Muscle of arm (tissue), 12 donors: ENCODE measurements around the gene HDAC10. TPM values are rescaled to one million over a fixed set of nuclear protein-coding genes. Genes with fewer than 3 reads are reported as not detected.
"Not testable (repeated sequence)": the region's sequence is repeated elsewhere in the genome, so short reads cannot be mapped to it uniquely, and the experiment has no call there.

ENCODE experiments used
- DNase-seq: peaks from one replicate; pipeline ENCODE4 v3.0.0-alpha.2; 2013
- polyA plus RNA-seq, 12 donors: library from polyadenylated mRNA; unstranded; fragments of 120-200 nt; gene quantifications; one replicate each; pipeline ENCODE4 v1.2.1, GENCODE V29; 2013; ENCODE audit not compliant: insufficient read length in 12 of 12

Gene HDAC10
- polyA plus RNA-seq, 12 donors, result 10.6 to 40.6 (median 13.2) TPM; not detected in 1

DNA sequence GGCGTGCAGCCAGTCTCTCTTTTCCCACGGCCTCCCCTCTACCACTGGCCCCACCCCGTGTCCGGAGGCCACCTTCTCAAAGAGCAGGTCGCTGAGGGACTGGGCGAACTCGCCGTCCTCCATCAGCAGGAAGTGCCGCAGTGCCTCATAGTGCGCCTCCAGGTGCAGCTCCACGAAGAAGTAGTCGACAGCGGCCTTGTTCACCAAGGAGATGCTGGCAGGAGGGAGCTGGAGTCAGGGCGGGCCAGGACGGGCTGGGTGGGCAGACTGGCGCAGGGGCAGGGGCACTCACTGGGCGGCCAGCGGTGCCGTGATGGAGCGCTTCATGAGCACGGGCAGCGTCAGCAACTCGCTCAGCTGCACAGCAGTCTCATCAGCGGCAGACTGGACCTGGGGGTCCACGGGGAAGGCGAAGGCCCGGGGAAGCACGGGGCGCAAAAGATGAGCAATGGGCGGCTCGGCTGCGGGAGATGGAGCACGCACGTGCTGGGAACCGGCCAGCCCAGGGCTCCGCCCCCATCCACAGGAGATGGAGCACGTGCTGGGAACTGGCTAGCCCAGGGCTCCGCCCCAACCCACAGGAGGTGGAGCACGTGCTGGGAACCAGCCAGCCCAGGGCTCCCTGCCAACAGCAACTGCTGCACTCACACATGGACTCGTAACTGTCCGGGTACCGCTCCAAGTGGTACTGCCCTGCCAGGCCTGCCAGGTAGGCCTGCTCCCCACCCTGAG, 31.9 kb downstream of the HDAC10 start:
- DNase-seq, result peak; percentile 65

DNA sequence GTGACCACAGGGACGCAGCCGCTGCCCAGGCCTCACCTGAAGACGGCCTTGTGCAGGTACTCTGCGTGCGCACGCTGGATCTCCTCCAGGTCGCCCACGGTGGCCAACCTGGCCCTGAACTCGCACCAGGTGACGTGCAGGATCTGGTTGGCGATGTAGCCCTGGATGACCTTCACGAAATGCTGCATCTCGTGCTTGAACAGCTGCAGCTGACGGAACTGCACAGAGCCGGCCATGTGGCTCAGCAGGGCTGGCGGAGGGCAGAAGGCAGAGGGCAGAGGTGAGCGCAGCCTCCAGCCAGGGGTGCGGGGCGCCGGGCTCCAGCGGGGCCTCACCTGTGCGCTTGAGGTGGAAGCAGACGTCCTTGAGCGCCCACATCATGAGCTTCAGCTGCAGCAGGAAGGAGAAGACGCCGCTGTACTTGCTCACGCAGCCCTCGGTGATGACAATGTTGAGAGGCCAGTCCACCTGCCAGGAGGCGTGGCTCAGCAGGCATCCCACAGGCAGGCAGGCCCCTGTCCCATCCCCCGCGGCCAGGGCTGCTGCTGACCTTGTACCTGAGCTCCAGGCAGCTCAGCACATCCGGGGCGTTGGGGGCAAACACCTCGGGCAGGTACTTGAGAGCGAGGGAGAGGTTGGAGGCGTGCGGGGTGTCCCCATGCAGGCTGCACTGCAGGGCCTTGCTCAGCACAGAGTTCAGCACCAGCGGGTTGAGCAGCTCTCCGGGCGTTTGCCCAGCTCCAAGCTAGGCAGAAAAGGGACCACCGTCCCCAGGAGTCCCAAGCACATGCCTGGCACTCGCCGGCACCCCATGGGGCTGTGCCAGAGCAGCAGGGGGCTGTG, 32.7 kb downstream of the HDAC10 start:
- DNase-seq, result no peak

DNA sequence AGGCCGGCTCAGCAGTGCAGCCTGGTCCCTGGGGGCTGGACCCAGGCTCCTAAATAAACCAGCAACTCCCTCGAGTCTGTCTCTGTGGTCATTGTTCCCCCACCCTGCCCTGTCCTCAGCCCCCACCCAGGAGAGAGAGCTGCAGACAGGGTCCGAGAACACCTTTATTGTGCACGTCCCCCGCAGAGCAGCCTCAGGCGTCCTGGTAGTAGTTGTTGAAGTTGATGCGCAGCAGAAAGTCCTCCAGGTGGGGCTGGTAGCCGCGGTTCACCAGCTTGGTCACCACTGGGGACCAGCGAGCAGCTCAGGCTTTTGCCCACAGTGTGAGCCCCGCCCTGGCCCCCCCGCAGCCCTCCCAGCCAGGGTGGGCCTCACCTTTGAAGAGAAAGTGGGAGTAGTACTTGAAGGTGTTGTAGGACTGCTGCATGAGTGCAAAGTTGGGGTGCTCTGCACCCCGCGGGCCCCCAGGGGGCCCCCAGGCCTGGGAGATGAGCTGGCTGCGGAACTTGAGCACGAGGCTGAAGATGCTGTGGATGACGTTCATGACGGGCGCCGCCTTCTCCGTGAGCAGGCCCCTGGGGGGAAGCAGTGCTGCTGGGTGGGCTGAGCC, 33.4 kb downstream of the HDAC10 start:
- DNase-seq, result no peak

DNA sequence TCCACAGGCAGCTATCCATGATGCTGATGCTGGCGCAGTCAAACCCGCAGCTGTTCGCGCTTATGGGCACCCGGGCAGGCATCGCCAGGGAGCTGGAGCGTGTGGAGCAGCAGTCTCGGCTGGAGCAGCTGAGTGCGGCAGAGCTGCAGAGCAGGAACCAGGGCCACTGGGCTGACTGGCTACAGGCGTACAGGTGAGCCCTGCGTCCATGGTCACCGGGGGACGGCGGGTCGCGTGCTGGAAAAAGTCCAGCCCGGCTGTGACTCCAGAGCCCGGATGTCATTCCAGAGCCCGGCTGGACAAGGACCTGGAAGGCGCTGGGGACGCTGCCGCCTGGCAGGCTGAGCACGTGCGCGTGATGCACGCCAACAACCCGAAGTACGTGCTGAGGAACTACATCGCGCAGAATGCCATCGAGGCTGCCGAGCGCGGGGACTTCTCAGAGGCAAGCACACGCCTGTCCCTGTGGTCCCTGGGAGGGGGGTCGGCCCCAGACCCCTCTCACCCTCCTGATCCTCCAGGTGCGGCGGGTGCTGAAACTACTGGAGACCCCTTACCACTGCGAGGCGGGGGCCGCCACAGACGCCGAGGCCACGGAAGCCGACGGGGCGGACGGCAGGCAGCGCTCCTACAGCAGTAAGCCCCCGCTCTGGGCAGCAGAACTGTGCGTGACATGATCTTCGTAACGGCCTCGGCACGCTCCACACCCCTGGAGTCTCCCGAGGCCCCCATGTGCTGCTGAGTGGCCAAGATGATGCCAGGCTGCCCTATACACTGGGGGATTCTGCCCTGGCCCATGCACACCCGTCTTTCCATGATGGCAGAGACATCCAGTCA, 34.2 kb downstream of the HDAC10 start:
- no peak for DNase-seq

DNA sequence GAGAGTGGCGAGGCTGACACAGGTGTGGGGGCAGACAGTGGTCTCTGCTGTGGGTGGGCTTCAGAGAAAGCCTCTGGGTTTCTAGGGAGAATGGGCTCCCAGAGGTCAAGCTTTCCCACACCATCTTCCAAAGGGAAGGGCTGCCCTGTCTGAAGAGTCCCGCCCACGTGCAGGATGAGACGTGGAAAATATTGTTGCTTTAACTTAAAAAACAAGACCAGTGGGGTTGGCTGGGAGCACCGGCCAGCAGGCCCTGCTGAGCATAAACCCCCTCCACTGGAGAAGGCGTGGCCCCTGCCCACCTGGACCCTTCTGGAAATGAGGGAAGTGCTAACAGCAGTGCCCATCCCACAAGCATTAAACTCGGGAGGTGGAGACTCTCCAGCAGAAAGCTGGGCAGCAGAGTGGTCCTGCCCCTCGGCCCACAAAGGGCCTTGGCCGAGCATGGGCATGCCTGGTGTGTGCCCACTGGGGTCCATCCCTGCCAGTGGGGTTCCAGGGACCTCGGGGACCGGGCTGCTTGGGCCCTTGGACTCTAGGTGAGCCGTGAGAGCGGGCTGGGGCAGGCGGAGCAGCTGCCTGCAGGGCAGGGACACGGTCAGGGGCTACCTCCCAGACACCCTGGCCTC, 34.9 kb downstream of the HDAC10 start:
- no peak for DNase-seq

DNA sequence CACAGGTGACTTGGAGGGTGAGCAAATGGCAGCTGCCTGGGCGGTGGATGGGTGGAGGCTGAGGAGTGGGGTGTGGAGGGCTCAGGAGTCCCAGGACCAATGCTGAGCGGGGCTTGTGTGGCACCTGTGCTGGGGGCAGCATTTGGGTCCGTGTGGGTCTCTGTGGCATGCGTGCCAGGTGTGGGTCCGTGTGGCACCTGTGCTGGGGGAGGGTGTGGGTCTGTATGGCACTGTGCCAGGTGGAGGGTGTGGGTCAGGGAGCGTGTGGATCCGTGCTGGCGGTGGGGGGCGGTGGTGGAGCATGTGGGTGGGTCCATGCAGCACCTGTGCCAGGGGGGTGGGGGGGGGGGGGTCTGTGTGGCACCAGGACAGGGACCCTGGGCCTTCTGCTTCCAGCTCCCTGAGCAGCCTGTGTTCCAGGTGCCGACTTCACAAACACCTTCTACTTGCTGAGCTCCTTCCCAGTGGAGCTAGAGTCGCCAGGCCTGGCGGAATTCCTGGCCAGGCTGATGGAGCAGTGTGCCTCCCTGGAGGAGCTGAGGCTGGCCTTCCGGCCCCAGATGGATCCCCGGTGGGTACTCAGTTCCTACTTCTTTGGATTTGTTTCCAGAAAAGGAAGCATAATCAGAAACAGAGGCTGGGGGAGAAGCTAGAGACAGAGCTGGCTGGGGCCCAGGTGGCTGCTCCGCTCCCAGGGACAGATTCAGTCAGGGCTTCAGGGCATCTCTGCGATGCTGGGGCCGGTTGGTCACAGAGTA, 35.6 kb downstream of the HDAC10 start:
- no peak for DNase-seq

DNA sequence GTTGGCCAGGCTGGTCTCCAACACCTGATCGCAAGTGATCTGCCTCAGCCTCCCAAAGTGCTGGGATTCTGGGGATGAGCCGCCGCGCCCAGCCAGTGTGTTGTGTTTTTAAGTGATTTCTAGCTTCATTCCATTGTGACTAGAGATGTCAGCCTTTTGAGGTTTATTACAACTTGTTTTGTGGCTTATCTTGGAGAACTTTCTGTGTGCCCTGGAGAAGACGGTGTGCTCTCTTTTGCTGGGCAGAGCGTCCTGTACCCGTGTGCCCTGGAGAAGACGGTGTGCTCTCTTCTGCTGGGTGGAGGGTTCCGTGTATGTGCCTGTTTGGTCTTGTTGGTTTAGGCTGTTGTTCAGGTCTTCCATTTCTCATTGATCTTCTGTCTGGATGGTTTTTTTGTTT, 37.8 kb downstream of the HDAC10 start:
- DNase-seq, result no peak

DNA sequence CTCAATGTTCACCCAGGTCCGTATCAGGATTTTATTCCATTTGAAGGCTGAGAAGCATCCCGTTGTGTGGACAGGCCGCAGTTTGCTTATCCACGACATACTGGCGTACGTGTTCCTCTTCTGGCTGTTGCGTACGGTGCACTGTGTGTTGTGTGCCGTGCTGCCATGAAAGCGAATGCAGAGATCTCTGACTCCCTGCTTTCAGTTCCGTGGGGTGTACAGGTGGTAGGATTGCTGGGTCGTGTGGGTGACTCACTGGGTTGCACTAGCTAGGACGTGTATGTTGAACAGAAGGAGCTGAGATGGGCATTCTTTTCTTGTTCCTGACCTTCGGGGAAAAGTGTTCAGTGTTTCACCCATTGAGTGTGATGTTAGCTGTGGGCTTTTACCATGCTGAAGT, 39.9 kb downstream of the HDAC10 start:
- no peak for DNase-seq

DNA sequence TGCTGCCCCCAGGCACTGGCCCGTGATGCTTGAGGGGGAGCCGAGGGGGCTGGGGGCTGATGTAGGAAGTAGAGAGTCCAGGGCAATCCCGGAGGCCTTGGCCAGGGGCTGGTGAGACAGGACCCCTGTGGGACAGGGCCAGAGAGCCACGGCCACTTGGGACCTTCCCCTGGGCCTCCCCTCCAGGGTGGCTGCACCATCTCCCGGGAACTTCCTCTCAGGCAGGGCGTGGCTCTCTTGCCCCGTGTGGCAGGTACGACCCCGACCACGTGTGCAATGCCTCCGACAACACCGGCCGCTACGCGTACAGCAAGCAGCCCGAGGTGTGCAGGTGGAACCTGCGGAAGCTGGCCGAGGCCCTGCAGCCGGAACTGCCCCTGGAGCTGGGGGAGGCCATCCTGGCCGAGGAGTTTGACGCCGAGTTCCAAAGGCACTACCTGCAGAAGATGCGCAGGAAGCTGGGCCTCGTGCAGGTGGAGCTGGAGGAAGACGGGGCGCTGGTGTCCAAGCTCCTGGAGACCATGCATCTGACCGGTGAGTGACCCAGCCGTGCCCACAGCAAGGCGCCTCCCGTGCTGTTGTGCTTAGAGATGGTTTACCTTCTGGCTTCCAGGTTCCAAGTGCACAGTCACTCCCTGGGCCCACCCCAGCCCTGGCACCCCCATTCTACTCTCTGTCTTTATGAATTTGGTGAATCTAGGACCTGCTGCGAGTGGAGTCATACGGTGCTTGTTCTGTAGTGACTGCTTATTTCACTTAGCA, 40.5 kb downstream of the HDAC10 start:
- no peak for DNase-seq

DNA sequence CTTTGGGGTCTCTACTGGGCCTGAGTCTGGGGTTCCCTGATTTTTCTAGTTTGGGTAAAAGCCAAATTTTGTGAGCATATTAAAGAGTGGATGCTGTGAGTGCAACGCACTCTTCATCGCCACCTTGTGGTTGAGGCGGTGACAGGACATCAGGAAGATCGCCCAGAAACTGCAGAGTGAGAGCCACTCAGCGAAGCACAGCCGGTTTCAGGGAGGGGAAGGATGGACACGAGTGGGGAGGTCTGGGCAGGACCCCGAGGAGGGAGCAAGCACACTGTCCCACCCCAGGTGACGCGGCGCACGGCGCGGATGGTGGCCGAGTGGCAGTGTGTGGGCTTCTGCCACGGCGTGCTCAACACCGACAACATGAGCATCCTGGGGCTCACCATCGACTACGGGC, 41.2 kb downstream of the HDAC10 start:
- peak; percentile 67 for DNase-seq

DNA sequence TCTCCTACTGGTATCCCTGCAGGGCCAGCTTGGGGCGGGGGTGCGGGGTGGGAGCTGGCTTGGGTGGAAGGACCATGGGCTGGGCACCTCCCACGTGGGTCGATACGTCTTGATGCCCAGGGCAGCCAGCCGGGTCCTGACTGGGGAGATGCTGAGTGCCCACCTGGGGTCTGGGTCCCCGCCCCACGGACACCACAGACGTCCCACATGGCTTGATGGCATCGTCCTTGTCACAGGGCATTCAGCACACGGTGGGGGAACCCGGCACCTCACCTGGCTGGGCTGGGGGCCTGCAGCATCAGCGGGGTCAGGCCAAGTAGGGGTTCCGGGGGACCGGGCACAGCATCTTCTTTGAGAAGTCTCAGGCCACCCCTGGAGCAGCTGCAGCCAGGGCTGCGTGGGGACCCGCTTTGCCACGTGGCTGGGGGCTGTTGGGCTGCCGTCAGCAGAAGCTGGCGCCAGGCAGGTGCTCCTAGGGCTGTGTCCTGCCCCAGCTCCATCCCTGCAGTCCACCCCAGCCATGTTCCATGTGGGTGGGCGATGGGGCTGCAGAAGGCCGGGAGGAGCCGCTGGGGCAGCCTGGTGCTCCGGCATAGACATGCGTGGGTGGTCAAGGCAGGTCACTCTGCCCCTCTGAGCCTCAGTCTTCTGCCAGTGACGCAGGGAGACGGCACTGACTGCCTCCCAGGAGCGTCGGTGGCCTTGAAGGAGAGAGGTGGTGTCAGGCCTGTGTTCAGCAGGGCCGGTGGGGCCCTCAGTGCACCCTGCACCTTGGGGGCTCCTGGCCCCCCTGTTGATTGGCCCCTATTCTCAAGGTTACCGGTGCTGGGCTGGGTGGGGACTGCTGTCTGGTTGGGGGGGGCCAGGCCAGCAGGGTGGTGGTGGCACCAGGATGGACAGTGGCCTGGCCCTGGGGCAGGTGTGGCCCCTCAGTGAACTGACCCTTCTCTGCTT, 41.8 kb downstream of the HDAC10 start:
- DNase-seq, result no peak

DNA sequence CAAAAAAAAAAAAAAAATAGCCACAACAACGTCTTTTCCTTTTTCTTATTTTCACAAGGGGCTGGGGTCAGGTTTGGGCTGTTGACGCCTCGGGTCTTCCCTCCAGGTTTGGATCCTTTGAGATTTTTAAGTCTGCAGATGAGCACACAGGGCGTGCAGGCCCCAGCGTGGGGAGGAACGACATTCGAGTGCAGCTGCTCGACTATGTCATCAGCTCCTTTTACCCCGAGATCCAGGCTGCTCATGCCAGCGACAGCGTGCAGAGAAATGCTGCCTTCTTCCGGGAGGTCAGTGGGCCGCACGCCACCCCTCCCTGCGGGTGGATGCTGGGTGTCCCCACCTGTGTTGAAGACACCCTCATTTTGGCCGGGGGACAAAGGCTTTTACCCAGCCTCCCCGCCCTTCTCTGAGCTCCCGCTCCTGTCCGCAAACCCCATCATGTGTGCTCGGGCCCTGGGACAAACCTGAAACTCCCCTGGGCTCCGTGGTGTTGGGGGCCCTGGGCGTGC, 42.6 kb downstream of the HDAC10 start:
- DNase-seq, result no peak

DNA sequence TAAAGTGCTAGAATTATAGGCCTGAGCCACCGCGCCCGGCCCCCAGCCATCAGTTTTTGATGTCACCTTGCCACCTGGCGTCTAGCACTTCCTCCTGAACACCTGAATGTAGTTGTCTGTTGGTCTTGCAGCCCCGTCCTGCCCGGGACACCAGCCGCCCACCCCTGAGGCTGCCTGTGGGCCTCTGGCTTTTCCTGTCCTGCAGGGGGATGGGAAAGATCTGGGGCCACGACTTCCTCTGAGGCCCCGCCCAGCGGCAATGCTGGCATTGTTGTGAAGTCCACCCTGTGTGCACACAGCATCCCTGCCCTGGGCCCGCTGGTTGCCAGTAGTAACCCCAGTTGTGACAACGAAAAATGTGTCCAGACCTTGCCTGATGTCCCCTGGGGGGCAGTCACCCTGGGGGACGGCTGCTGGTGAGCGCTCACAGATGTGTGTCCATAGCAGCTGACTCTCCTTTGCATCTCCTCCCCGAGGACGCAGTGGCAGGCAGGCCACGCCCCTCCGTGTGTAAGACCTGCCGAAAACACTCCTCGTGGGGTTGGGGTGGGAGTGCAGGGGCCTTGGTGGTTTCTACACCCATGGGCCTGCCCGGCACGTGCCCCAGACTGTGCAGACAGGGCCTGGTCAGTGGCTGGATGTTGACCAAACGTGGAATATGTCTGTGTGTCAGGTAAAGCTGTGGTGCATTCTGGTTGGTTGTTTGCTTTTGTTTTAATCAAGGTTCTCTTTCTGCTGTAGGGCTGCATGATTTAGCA, 43.5 kb downstream of the HDAC10 start:
- no peak for DNase-seq

DNA sequence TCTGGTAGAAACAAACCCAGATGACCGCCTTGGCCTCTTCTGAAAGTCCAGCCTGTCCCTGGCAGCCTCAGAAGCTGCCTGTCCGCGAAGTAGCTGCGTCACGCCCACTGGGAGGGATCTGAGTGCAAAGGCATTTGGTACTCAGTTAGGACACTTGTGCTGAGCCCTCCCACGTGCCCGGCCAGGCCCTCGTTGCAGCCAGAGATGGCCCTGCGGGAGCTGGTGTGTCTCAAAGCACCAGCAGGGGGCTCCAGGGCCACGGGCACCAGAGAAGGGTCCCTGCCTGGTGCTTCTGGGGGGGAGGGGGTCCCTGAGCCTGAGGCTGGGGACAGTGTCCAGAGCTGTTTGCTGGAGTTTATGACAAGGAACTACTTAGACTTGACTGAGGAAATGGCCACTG, 44.5 kb downstream of the HDAC10 start:
- DNase-seq, result no peak

DNA sequence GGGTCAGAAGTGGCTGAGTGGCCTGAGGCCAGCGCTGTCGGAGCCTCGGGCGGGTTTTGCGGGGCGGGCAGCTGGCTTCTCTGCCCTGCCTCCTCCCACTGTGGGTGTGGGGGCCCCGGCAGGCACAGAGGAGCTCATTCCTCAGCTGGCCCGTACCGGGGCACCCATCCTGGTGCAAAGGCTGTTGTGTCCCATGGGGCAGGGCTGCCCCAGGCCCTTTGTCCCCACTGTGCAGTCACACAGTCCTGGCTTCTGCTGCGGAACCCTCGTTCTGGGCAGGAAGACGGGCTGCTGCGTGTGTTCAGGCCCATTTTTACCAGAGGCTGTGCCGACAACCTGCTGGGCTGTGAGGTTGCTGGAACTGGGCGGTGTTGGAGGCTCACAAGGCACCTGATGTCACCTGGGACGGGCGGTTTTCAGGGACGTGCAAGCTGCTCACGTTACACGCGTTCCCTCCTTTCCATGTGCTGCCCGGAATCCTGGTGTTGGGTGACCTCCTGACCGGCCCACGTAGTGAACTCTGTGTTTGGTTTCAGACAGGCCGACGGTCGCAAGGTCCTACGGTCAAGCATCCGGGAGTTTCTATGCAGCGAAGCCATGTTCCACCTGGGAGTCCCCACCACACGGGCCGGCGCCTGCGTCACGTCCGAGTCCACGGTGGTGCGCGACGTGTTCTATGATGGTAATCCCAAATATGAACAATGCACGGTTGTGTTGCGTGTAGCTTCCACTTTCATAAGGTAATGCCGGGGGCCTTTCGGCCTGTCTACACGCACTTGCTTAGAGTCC, 45.1 kb downstream of the HDAC10 start:
- no peak for DNase-seq

DNA sequence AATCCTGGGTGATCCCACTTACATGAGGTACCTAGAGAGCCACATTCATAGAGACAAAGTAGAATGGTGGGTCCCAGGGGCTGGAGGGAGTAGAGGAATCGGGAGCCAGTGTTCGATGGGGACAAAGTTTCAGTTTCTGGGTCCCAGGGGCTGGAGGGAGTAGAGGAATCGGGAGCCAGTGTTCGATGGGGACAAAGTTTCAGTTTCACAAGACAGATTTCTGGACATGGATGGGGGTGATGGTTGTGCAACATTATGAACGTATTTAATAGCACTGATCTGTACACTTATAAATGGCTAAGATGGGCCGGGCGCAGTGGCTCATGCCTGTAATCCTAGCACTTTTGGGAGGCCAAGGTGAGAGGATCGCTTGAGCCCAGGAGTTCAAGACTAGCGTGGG, 46.1 kb downstream of the HDAC10 start:
- not testable (repeated sequence) for DNase-seq

DNA sequence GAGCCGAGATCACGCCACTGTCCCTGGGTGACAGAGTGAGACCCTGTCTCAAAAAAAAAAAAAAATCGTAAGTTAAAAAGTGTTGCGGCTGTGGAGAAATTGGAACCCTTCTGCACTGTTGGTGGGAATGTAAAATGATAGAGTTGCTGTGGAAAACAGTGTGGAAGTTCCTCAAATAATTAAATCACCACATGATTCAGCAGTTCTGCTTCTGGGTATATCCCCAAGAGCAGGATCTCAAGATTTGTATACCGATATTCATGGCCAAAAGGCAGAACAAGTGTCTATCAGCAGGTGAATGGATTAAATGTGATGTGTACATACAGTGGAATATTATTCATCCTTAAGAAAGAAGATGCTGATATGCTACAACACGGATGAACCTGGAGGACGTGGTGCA, 46.5 kb downstream of the HDAC10 start:
- DNase-seq, result no peak
